ENCODE measurements around the gene CYP27C1.
"Not testable (repeated sequence)": the region's sequence is repeated elsewhere in the genome, so short reads cannot be mapped to it uniquely, and the experiment has no call there.

The CYP27C1 gene

DNA sequence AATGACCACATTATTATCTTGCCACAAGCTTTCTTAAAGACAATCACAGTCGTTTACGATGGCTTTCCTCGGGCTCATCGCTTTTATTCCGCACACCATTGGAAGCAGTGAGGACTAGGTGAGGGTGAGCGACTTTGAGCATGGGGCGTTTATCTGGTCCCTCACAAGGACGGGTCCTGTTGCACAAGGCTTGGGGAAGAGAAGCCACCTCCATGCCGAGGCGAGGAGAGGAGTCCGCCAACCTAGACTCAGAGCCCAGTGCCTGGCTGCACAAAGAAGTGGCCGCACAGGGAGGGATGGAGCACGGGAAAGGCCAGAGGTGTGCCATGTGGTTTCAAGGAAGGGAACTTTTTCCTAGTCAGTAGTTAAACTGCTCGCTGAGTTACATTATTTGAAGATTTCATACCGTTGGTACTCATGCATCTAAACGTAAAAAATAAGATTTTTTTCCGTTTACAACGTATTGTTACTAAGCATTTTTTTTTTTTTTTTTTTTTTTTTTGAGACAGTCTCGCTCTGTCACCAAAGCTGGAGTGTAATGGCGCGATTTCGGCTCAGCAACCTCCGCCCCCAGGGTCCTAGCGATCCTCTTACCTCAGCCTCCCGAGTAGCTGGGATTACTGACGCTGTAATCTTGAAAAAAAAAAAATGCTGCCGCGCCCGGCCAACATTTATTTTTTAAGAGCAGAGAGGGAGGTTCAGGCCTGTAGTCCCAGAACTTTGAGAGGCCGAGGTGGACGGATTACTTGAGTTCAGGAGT, 849 bp upstream of the CYP27C1 start:
- TF ChIP-seq, protein P1, sequence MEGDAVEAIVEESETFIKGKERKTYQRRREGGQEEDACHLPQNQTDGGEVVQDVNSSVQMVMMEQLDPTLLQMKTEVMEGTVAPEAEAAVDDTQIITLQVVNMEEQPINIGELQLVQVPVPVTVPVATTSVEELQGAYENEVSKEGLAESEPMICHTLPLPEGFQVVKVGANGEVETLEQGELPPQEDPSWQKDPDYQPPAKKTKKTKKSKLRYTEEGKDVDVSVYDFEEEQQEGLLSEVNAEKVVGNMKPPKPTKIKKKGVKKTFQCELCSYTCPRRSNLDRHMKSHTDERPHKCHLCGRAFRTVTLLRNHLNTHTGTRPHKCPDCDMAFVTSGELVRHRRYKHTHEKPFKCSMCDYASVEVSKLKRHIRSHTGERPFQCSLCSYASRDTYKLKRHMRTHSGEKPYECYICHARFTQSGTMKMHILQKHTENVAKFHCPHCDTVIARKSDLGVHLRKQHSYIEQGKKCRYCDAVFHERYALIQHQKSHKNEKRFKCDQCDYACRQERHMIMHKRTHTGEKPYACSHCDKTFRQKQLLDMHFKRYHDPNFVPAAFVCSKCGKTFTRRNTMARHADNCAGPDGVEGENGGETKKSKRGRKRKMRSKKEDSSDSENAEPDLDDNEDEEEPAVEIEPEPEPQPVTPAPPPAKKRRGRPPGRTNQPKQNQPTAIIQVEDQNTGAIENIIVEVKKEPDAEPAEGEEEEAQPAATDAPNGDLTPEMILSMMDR (conservative IDR thresholded peaks at IDR 0.05; ENCODE audit: low read depth, low read length), result no peak
- H3K4me3 ChIP-seq (ENCODE audit: low read length), result peak overlapping the region; percentile 63
- DNase-seq (ENCODE audit: low read depth), result no peak

GRCh38 chr2:127219171-127220070, 678 bp downstream of the CYP27C1 start:
- H3K4me3 ChIP-seq (ENCODE audit: low read length), result peak overlapping the region; percentile 63
- TF ChIP-seq, protein P1 (conservative IDR thresholded peaks at IDR 0.05; ENCODE audit: low read depth, low read length), result no peak
- DNase-seq (ENCODE audit: low read depth), result no peak

GRCh38 chr2:127218812-127219170, 1.3 kb downstream of the CYP27C1 start:
- no peak for DNase-seq (ENCODE audit: low read depth)
- peak overlapping the region; percentile 63 for H3K4me3 ChIP-seq (ENCODE audit: low read length)
- TF ChIP-seq, protein P1 (conservative IDR thresholded peaks at IDR 0.05; ENCODE audit: low read depth, low read length), result no peak

DNA sequence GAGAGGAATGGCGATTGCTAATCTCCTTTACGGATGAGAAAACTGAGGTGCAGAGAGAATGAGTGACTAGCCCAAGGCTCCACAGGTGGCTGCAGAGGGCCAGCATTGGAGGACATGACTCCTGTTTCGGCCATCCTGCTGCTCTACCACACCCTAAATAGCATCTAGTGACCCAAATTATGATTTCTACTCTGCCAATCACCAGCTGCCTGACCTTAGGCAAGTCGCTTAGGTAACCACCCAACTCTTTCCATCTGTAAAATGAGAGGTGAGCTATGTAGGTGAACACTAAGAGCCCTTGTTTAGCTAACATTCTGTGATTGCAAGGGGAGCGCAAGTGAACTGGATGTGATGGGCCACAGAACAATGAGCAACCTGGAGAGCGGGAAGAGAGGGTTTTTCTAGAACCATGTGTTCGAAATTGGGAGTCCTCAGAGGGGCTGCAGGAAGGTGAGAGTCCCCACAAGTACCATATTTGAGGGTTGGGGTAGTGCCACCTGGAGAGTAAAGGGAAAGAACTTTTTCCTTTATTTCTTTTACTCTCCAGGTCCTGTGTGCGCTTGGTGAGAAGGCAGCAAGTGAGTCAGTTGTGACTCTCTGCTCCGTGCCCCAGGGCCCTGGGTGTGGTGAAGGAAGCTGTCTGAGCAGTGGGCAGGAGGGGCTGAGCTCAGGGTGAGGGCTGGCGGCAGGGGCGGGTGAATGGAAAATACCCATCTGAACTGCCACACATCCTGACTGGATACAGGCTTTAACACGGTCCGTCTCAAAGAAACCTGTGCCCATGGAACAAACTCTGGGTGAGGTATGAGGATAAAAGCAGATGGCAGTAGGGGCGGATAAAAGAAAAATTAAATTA, 2.4 kb downstream of the CYP27C1 start:
- TF ChIP-seq, protein P1 (conservative IDR thresholded peaks at IDR 0.05; ENCODE audit: low read depth, low read length), result no peak
- no peak for DNase-seq (ENCODE audit: low read depth)
- no peak overlapping the region for H3K4me3 ChIP-seq (ENCODE audit: low read length)

- no peak overlapping the region for H3K4me3 ChIP-seq (ENCODE audit: low read length)
- TF ChIP-seq, protein P1 (conservative IDR thresholded peaks at IDR 0.05; ENCODE audit: low read depth, low read length), result no peak
- no peak for DNase-seq (ENCODE audit: low read depth)
Measured at GRCh38 chr2:127216593-127216992, 3.5 kb downstream of the CYP27C1 start.

DNA sequence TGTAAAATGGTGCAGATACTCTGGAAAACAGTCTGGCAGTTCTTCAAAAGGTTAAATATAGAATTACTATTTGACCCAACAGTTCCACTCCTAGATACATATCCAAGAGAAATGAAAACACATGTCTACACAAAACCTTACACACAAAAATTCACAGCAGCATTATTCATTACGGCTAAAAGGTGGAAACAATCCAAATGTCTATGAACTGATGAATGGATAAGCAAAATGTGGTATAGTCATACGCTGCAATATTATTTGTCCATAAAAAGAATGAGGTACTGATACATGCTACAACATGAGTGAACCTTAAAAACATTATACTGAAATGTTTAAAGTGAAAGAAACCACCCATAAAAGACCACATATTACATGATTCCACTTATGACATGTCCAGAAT, 4.0 kb downstream of the CYP27C1 start:
- no peak for DNase-seq (ENCODE audit: low read depth)
- no peak overlapping the region for H3K4me3 ChIP-seq (ENCODE audit: low read length)
- TF ChIP-seq, protein P1 (conservative IDR thresholded peaks at IDR 0.05; ENCODE audit: low read depth, low read length), result no peak

DNA sequence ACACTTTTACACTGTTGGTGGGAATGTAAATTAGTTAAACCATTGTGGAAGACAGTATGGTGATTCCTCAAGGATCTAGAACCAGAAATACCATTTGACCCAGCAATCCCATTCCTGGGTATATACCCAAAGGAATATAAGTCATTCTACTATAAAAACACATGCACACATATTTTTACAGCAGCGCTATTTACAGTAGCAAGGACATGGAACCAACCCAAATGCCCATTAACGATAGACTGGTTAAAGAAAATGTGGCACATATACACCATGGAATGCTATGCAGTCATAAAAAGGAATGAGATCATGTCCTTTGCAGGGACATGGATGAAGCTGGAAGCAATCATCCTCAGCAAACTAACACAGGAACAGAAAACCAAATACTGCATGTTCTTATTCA, 5.9 kb downstream of the CYP27C1 start:
- not testable (repeated sequence) for H3K4me3 ChIP-seq (ENCODE audit: low read length); DNase-seq (ENCODE audit: low read depth)

Data from retinal pigment epithelial cell (primary cell).